Mesenchymal stem cell (in vitro differentiated cells and primary cell): ENCODE measurements around the gene KCTD12.

Source experiments
- DNase-seq: peaks from one replicate; pipeline ENCODE4 v3.0.0-alpha.2; 2013
- H2AFZ ChIP-seq: one replicate; pipeline ENCODE4 v1.6.1; 2013; ENCODE audit warnings: low read depth, mild to moderate bottlenecking, control low read depth, inconsistent platforms, low read length, moderate library complexity
- H2AK5ac ChIP-seq: 2 replicates; pipeline ENCODE4 v1.6.1; 2013; ENCODE audit warnings: low read length, moderate library complexity, mild to moderate bottlenecking, inconsistent platforms; ENCODE audit not compliant: severe bottlenecking
- H2BK120ac ChIP-seq: one replicate; pipeline ENCODE4 v1.6.1; 2013; ENCODE audit warnings: low read depth, mild to moderate bottlenecking, inconsistent platforms, low read length, moderate library complexity
- H2BK12ac ChIP-seq, 2 experiments: one replicate each; pipeline ENCODE4 v1.6.1; 2013; ENCODE audit warnings: inconsistent platforms in 2 of 2, low read length in 2 of 2, mild to moderate bottlenecking in 2 of 2, moderate library complexity in 2 of 2, control low read depth in 1 of 2
- H2BK15ac ChIP-seq: one replicate; pipeline ENCODE4 v1.6.1; 2013; ENCODE audit warnings: mild to moderate bottlenecking, low read depth, inconsistent platforms; ENCODE audit not compliant: poor library complexity, severe bottlenecking
- H2BK5ac ChIP-seq: 2 replicates; pipeline ENCODE4 v1.6.1; 2013; ENCODE audit warnings: low read depth, mild to moderate bottlenecking, low read length, control low read depth, inconsistent platforms; ENCODE audit not compliant: poor library complexity, severe bottlenecking
- H3K14ac ChIP-seq, 2 experiments: one replicate each; pipeline ENCODE4 v1.6.1; 2013; ENCODE audit warnings: inconsistent platforms in 2 of 2, low read length in 2 of 2, control low read depth in 1 of 2, mild to moderate bottlenecking in 1 of 2, moderate library complexity in 1 of 2
- H3K18ac ChIP-seq, 2 experiments: one replicate each; pipeline ENCODE4 v1.6.1; 2013; ENCODE audit warnings: inconsistent platforms in 2 of 2, low read length in 2 of 2, control low read depth in 1 of 2, low read depth in 1 of 2, mild to moderate bottlenecking in 1 of 2
- H3K23ac ChIP-seq, 2 experiments: one replicate each; pipeline ENCODE4 v1.6.1; 2013; ENCODE audit warnings: inconsistent platforms in 2 of 2, low read length in 2 of 2, mild to moderate bottlenecking in 2 of 2, moderate library complexity in 2 of 2, control low read depth in 1 of 2
- H3K27ac ChIP-seq: 2 replicates; pipeline ENCODE4 v1.5.1; 2013; ENCODE audit warnings: mild to moderate bottlenecking, moderate library complexity, low read length, control low read depth, inconsistent platforms; ENCODE audit not compliant: poor library complexity, severe bottlenecking
- H3K27me3 ChIP-seq, 2 experiments: 2 replicates each; pipeline versions ENCODE4 v1.6.1 to v1.7.0; 2013; ENCODE audit warnings: low read length in 2 of 2, mild to moderate bottlenecking in 2 of 2, moderate library complexity in 2 of 2, control low read depth in 1 of 2, inconsistent platforms in 1 of 2; ENCODE audit not compliant: control insufficient read depth in 1 of 2, insufficient read depth in 1 of 2
- H3K36me3 ChIP-seq, 2 experiments: 2 replicates each; pipeline versions ENCODE4 v1.6.1 to v1.7.0; 2013; ENCODE audit warnings: low read length in 2 of 2, control low read depth in 1 of 2, inconsistent platforms in 1 of 2, low read depth in 1 of 2, mild to moderate bottlenecking in 1 of 2; ENCODE audit not compliant: insufficient read depth in 2 of 2, control insufficient read depth in 1 of 2
- H3K4ac ChIP-seq, 2 experiments: one replicate each; pipeline ENCODE4 v1.6.1; 2013; ENCODE audit warnings: inconsistent platforms in 2 of 2, low read length in 2 of 2, mild to moderate bottlenecking in 2 of 2, moderate library complexity in 2 of 2, control low read depth in 1 of 2, low read depth in 1 of 2
- H3K4me1 ChIP-seq: 2 replicates; pipeline ENCODE4 v1.6.1; 2013; ENCODE audit warnings: low read depth, low read length, control low read depth; ENCODE audit not compliant: control insufficient read depth, insufficient read depth
- H3K4me2 ChIP-seq: 2 replicates; pipeline ENCODE4 v1.6.1; 2013; ENCODE audit warnings: low read length, mild to moderate bottlenecking, inconsistent platforms; ENCODE audit not compliant: poor library complexity, severe bottlenecking
- H3K4me3 ChIP-seq, 2 experiments: 2 replicates each; pipeline versions ENCODE4 v1.5.1 to v1.7.0; 2013; ENCODE audit warnings: low read length in 2 of 2, mild to moderate bottlenecking in 2 of 2, control low read depth in 1 of 2, low read depth in 1 of 2; ENCODE audit not compliant: insufficient read depth in 1 of 2
- H3K79me1 ChIP-seq: replicated peaks from 2 replicates; pipeline ENCODE4 v1.6.1; 2013; ENCODE audit warnings: mild to moderate bottlenecking, control low read depth, low read length, inconsistent platforms; ENCODE audit not compliant: poor library complexity, severe bottlenecking
- H3K9ac ChIP-seq: 2 replicates; pipeline ENCODE4 v1.7.0; 2013; ENCODE audit warnings: mild to moderate bottlenecking, low read length, moderate library complexity
- H3K9me3 ChIP-seq: 2 replicates; pipeline ENCODE4 v1.7.0; 2013; ENCODE audit warnings: mild to moderate bottlenecking, low read length; ENCODE audit not compliant: control insufficient read depth
- H4K8ac ChIP-seq: one replicate; pipeline ENCODE4 v1.6.1; 2013; ENCODE audit warnings: inconsistent platforms, mild to moderate bottlenecking, low read length, moderate library complexity
- H4K91ac ChIP-seq: one replicate; pipeline ENCODE4 v1.6.1; 2013; ENCODE audit warnings: mild to moderate bottlenecking, low read length, inconsistent platforms
- WGBS: methylation state at CpG from one replicate; pipeline ENCODE4 v1.1.7; 2013; ENCODE audit warnings: mixed read lengths; 5-methylcytosine and 5-hydroxymethylcytosine counted together

The KCTD12 gene

GRCh38 chr13:76851961-76852360, 34.2 kb downstream of the KCTD12 start:
- H2BK12ac ChIP-seq: no peak overlapping the region

GRCh38 chr13:76849493-76849892, 36.7 kb downstream of the KCTD12 start:
- H2BK12ac ChIP-seq: no peak overlapping the region
- peak overlapping the region; percentile 49 for H4K8ac ChIP-seq
- H3K4ac ChIP-seq: no peak overlapping the region
- H3K27ac ChIP-seq: no peak overlapping the region
- no peak overlapping the region for H2AK5ac ChIP-seq
- H2BK5ac ChIP-seq: no peak overlapping the region
- no peak overlapping the region for H3K4me2 ChIP-seq
- WGBS: 94% methylated on average over 6 of the region's 6 CpGs
- no peaks in the 10 kb centered on the region for H3K9me3 ChIP-seq
- no peak overlapping the region for H3K23ac ChIP-seq
- no peak overlapping the region for H3K18ac ChIP-seq
- peaks cover 2% of the 10 kb centered on the region for H3K4me1 ChIP-seq
- H3K9ac ChIP-seq: no peak overlapping the region
- no peaks in the 10 kb centered on the region for H3K79me1 ChIP-seq
- no peak overlapping the region for H2BK120ac ChIP-seq
- no peak overlapping the region for H3K14ac ChIP-seq
- H2BK15ac ChIP-seq: no peak overlapping the region
- H3K27me3 ChIP-seq: no peaks in the 10 kb centered on the region
- no peaks in the 10 kb centered on the region for H3K36me3 ChIP-seq
- H3K4me3 ChIP-seq: no peak overlapping the region
- H4K91ac ChIP-seq: no peak overlapping the region
- no peak overlapping the region for H2AFZ ChIP-seq
- DNase-seq: no peak

More at GRCh38 chr13:76851961-76852360, 34.2 kb downstream of the KCTD12 start:
- Histone ChIP-seq H3K4me1 (peaks cover 3% of the 10 kb centered on the region), H3K9me3 (no peaks in the 10 kb centered on the region), H3K4ac (no peak overlapping the region), H4K91ac (no peak overlapping the region), H3K79me1 (no peaks in the 10 kb centered on the region), H3K9ac (no peak overlapping the region), H3K27me3 (no peaks in the 10 kb centered on the region), H2AFZ (no peak overlapping the region), H3K36me3 (no peaks in the 10 kb centered on the region), H4K8ac (no peak overlapping the region), H3K4me3 (no peak overlapping the region), H3K23ac (no peak overlapping the region), H3K4me2 (no peak overlapping the region), H2BK15ac (no peak overlapping the region), H3K27ac (no peak overlapping the region), H3K14ac (no peak overlapping the region), H2BK5ac (no peak overlapping the region), H2BK120ac (no peak overlapping the region), H3K18ac (no peak overlapping the region), H2AK5ac (no peak overlapping the region)
- WGBS: 88% methylated on average over 1 of the region's 4 CpGs
- no peak for DNase-seq

GRCh38 chr13:76848596-76848995, 37.6 kb downstream of the KCTD12 start:
- H2BK5ac ChIP-seq: no peak overlapping the region
- H4K8ac ChIP-seq: no peak overlapping the region
- no peak overlapping the region for H2BK120ac ChIP-seq
- no peak overlapping the region for H3K27ac ChIP-seq
- H3K14ac ChIP-seq: no peak overlapping the region
- H2BK15ac ChIP-seq: no peak overlapping the region
- H3K9ac ChIP-seq: no peak overlapping the region
- H3K27me3 ChIP-seq: no peaks in the 10 kb centered on the region
- no peaks in the 10 kb centered on the region for H3K79me1 ChIP-seq
- no peak overlapping the region for H2AFZ ChIP-seq
- no peak overlapping the region for H2BK12ac ChIP-seq
- DNase-seq: peak; percentile 14
- H3K4me3 ChIP-seq: no peak overlapping the region
- H3K23ac ChIP-seq: no peak overlapping the region
- no peak overlapping the region for H3K18ac ChIP-seq
- H3K36me3 ChIP-seq: no peaks in the 10 kb centered on the region
- H4K91ac ChIP-seq: no peak overlapping the region
- 82% methylated on average over 3 of the region's 3 CpGs for WGBS
- H2AK5ac ChIP-seq: no peak overlapping the region
- no peak overlapping the region for H3K4me2 ChIP-seq
- no peak overlapping the region for H3K4ac ChIP-seq
- H3K9me3 ChIP-seq: no peaks in the 10 kb centered on the region
- peaks cover 2% of the 10 kb centered on the region for H3K4me1 ChIP-seq

- no peaks in the 10 kb centered on the region for H3K4me1 ChIP-seq
- 92% methylated on average over 3 of the region's 4 CpGs for WGBS
- H3K14ac ChIP-seq: no peak overlapping the region
- DNase-seq: no peak
- no peak overlapping the region for H4K91ac ChIP-seq
- H3K4me3 ChIP-seq: peak overlapping the region in 1 of 2 experiments; percentile 69
- no peak overlapping the region for H4K8ac ChIP-seq
- no peak overlapping the region for H2BK15ac ChIP-seq
- H3K18ac ChIP-seq: no peak overlapping the region
- no peak overlapping the region for H2AK5ac ChIP-seq
- H3K9ac ChIP-seq: peak overlapping the region; percentile 90
- H2BK120ac ChIP-seq: no peak overlapping the region
- H2AFZ ChIP-seq: no peak overlapping the region
- no peak overlapping the region for H2BK5ac ChIP-seq
- H3K27ac ChIP-seq: no peak overlapping the region
- no peak overlapping the region for H3K4ac ChIP-seq
- peaks cover 0 to 4% of the 10 kb centered on the region in 2 experiments for H3K36me3 ChIP-seq
- H3K27me3 ChIP-seq: no peaks in the 10 kb centered on the region
- H2BK12ac ChIP-seq: no peak overlapping the region
- H3K4me2 ChIP-seq: no peak overlapping the region
- H3K79me1 ChIP-seq: no peaks in the 10 kb centered on the region
- H3K9me3 ChIP-seq: no peaks in the 10 kb centered on the region
- no peak overlapping the region for H3K23ac ChIP-seq
Measured at GRCh38 chr13:76846363-76846762, 39.8 kb downstream of the KCTD12 start.
